BLaER1 treated with 17β-estradiol and CSF1 and Interleukin-3, amounts not matched to agents 10 nM and 100 nM (cell line): ENCODE data around the gene PROKR1.
A peak's percentile ranks its signal among the peaks of the same experiment; 100 is the strongest.

ENCODE experiments used
- H3K27ac ChIP-seq, 11 experiments: shearing (Covaris generic); formaldehyde crosslinking; 2 replicates each; pipeline ENCODE4 v1.8.1; 2022
- H3K27me3 ChIP-seq, 11 experiments: shearing (Covaris generic); formaldehyde crosslinking; 2 replicates each; pipeline ENCODE4 v1.8.1; 2022
- H3K36me3 ChIP-seq, 11 experiments: shearing (Covaris generic); formaldehyde crosslinking; 2 replicates each; pipeline ENCODE4 v1.8.1; 2022
- H3K4me1 ChIP-seq, 10 experiments: shearing (Covaris generic); formaldehyde crosslinking; 2 replicates each; pipeline ENCODE4 v1.8.1; 2022
- H3K4me2 ChIP-seq, 11 experiments: shearing (Covaris generic); formaldehyde crosslinking; 2 replicates each; pipeline ENCODE4 v1.8.1; 2022
- H3K4me3 ChIP-seq, 10 experiments: shearing (Covaris generic); formaldehyde crosslinking; 2 replicates each; pipeline ENCODE4 v1.8.1; 2022
- H3K9ac ChIP-seq, 11 experiments: shearing (Covaris generic); formaldehyde crosslinking; 2 replicates each; pipeline ENCODE4 v1.8.1; 2022
- H3K9me3 ChIP-seq, 11 experiments: shearing (Covaris generic); formaldehyde crosslinking; replicated peaks in 1 of 11; 2 replicates each; pipeline ENCODE4 v1.8.1; 2022
- H4K20me1 ChIP-seq, 11 experiments: shearing (Covaris generic); formaldehyde crosslinking; 2 replicates each; pipeline ENCODE4 v1.8.1; 2022
- Cebpa-rat ChIP-seq, 11 experiments: shearing (Covaris generic); IDR thresholded peaks; 2 replicates each; pipeline ENCODE4 v1.8.1; 2022

Gene PROKR1

GRCh38 chr2:68607837-68608236 lies 35.5 kb upstream of the PROKR1 start:
- peaks cover 23 to 49% (median 31%) of the 10 kb centered on the region in 11 experiments for H3K9me3 ChIP-seq
- no peak overlapping the region for H3K9ac ChIP-seq
- H3K27ac ChIP-seq, result no peak overlapping the region
- TF ChIP-seq Cebpa-rat (IDR thresholded peaks at IDR 0.05), result no peak
- H3K4me3 ChIP-seq, result no peak overlapping the region
- no peaks in the 10 kb centered on the region for H4K20me1 ChIP-seq
- no peaks in the 10 kb centered on the region for H3K27me3 ChIP-seq
- no peaks in the 10 kb centered on the region for H3K4me1 ChIP-seq
- H3K4me2 ChIP-seq, result no peak overlapping the region
- no peaks in the 10 kb centered on the region for H3K36me3 ChIP-seq

GRCh38 chr2:68612765-68613519 lies 30.4 kb upstream of the PROKR1 start:
- Histone ChIP-seq H3K4me2 (no peak overlapping the region), H3K9me3 (peaks cover 17 to 38% (median 23%) of the 10 kb centered on the region in 11 experiments), H3K4me1 (no peaks in the 10 kb centered on the region), H3K27ac (no peak overlapping the region), H3K4me3 (no peak overlapping the region), H3K27me3 (no peaks in the 10 kb centered on the region), H4K20me1 (no peaks in the 10 kb centered on the region), H3K9ac (no peak overlapping the region), H3K36me3 (no peaks in the 10 kb centered on the region)
- no peak for TF ChIP-seq Cebpa-rat (IDR thresholded peaks at IDR 0.05)

- no peak overlapping the region for H3K4me2 ChIP-seq
- no peaks in the 10 kb centered on the region for H4K20me1 ChIP-seq
- H3K4me1 ChIP-seq, result 0 out of 20 replicates have a peak, but pooled peaks cover 0 to 7% (median 0%) of the 10 kb centered on the region in 10 experiments
- no peaks in the 10 kb centered on the region for H3K27me3 ChIP-seq
- no peak overlapping the region for H3K9ac ChIP-seq
- H3K27ac ChIP-seq, result no peak overlapping the region
- H3K9me3 ChIP-seq, result peaks cover 17 to 49% (median 29%) of the 10 kb centered on the region in 11 experiments; a peak in 19 of 22 replicates
- TF ChIP-seq Cebpa-rat (IDR thresholded peaks at IDR 0.05), result no peak
- H3K4me3 ChIP-seq, result no peak overlapping the region
- H3K36me3 ChIP-seq, result no peaks in the 10 kb centered on the region
Measured at GRCh38 chr2:68620772-68621171, 22.6 kb upstream of the PROKR1 start.

- Histone ChIP-seq H3K4me2 (no peak overlapping the region), H4K20me1 (no peaks in the 10 kb centered on the region), H3K27me3 (no peaks in the 10 kb centered on the region), H3K4me3 (no peak overlapping the region), H3K27ac (no peak overlapping the region), H3K9me3 (peaks cover 24 to 58% (median 37%) of the 10 kb centered on the region in 11 experiments), H3K4me1 (0 out of 20 replicates have a peak, but pooled peaks cover 0 to 7% (median 0%) of the 10 kb centered on the region in 10 experiments), H3K9ac (no peak overlapping the region), H3K36me3 (no peaks in the 10 kb centered on the region)
- no peak for TF ChIP-seq Cebpa-rat (IDR thresholded peaks at IDR 0.05)
Measured at GRCh38 chr2:68623820-68624219, 19.6 kb upstream of the PROKR1 start.

- H4K20me1 ChIP-seq, result no peaks in the 10 kb centered on the region
- H3K4me2 ChIP-seq, result no peak overlapping the region
- H3K4me3 ChIP-seq, result no peak overlapping the region
- H3K36me3 ChIP-seq, result no peaks in the 10 kb centered on the region
- H3K4me1 ChIP-seq, result no peaks in the 10 kb centered on the region
- no peak for TF ChIP-seq Cebpa-rat (IDR thresholded peaks at IDR 0.05)
- peaks cover 17 to 45% (median 31%) of the 10 kb centered on the region in 11 experiments for H3K9me3 ChIP-seq
- H3K27me3 ChIP-seq, result no peaks in the 10 kb centered on the region
- no peak overlapping the region for H3K27ac ChIP-seq
- H3K9ac ChIP-seq, result no peak overlapping the region
Measured at GRCh38 chr2:68627615-68628014, 15.8 kb upstream of the PROKR1 start.

- Histone ChIP-seq H4K20me1 (no peaks in the 10 kb centered on the region), H3K4me2 (no peak overlapping the region), H3K27ac (no peak overlapping the region), H3K27me3 (no peaks in the 10 kb centered on the region), H3K4me3 (no peak overlapping the region), H3K9me3 (peaks cover 12 to 30% (median 21%) of the 10 kb centered on the region in 11 experiments), H3K4me1 (no peaks in the 10 kb centered on the region), H3K36me3 (no peaks in the 10 kb centered on the region), H3K9ac (no peak overlapping the region)
- TF ChIP-seq Cebpa-rat (IDR thresholded peaks at IDR 0.05), result no peak
Measured at GRCh38 chr2:68632021-68632420, 11.4 kb upstream of the PROKR1 start.

GRCh38 chr2:68637047-68637446 lies 6.3 kb upstream of the PROKR1 start:
- Histone ChIP-seq H3K27ac (no peak overlapping the region), H4K20me1 (no peaks in the 10 kb centered on the region), H3K4me2 (no peak overlapping the region), H3K27me3 (peaks cover 6 to 15% (median 13%) of the 10 kb centered on the region in 11 experiments), H3K4me1 (no peaks in the 10 kb centered on the region), H3K4me3 (no peak overlapping the region), H3K9me3 (peaks cover 16 to 26% (median 21%) of the 10 kb centered on the region in 11 experiments), H3K9ac (no peak overlapping the region), H3K36me3 (no peaks in the 10 kb centered on the region)
- no peak for TF ChIP-seq Cebpa-rat (IDR thresholded peaks at IDR 0.05)

GRCh38 chr2:68643874-68644485 lies 601 bp downstream of the PROKR1 start:
- Histone ChIP-seq H3K36me3 (no peaks in the 10 kb centered on the region), H3K4me1 (peaks cover 0 to 21% (median 10%) of the 10 kb centered on the region in 10 experiments; a peak in 14 of 20 replicates), H3K4me3 (peak overlapping the region; percentile 58 to 74 (median 63)), H3K27ac (no peak overlapping the region), H4K20me1 (peaks cover 0 to 10% (median 0%) of the 10 kb centered on the region in 11 experiments; a peak in 2 of 22 replicates), H3K9me3 (peaks cover 23 to 45% (median 31%) of the 10 kb centered on the region in 11 experiments), H3K4me2 (peak overlapping the region; percentile 86 to 99 (median 96)), H3K9ac (peak overlapping the region in 10 of 11 experiments; percentile 40 to 71 (median 66); a peak in 16 of 22 replicates), H3K27me3 (peaks cover 46 to 57% (median 54%) of the 10 kb centered on the region in 11 experiments)
- no peak for TF ChIP-seq Cebpa-rat (IDR thresholded peaks at IDR 0.05)

GRCh38 chr2:68645523-68645922 lies 2.1 kb downstream of the PROKR1 start:
- Histone ChIP-seq H3K9ac (no peak overlapping the region), H3K27ac (no peak overlapping the region), H3K9me3 (peaks cover 23 to 44% (median 29%) of the 10 kb centered on the region in 11 experiments), H3K4me1 (peaks cover 0 to 21% (median 10%) of the 10 kb centered on the region in 10 experiments; a peak in 14 of 20 replicates), H4K20me1 (peaks cover 0 to 10% (median 0%) of the 10 kb centered on the region in 11 experiments; a peak in 2 of 22 replicates), H3K4me3 (no peak overlapping the region), H3K4me2 (peak overlapping the region in 6 of 11 experiments; percentile 1 to 32 (median 20); a peak in 7 of 22 replicates), H3K36me3 (no peaks in the 10 kb centered on the region), H3K27me3 (peaks cover 46 to 57% (median 54%) of the 10 kb centered on the region in 11 experiments)
- no peak for TF ChIP-seq Cebpa-rat (IDR thresholded peaks at IDR 0.05)
